NCI-H345 treated with DMSO at 0.1 percent for 48 hours (cell line): Measurements from ENCODE around the gene PROKR1.
"Not testable (repeated sequence)": the region's sequence is repeated elsewhere in the genome, so short reads cannot be mapped to it uniquely, and the experiment has no call there.

Experiments
- DNase-seq: peaks from one replicate; lab custom pipeline; 2025; ENCODE audit not compliant: unreplicated experiment; lab: John Stamatoyannopoulos, UW

Gene PROKR1

GRCh38 chr2:68643011-68643873 is at the start of gene PROKR1:
PROKR1 (plus strand) TSS chr2:68643579; CDS start chr2:68645822, 2,243 bp downstream.
- DNase-seq: no peak

DNA sequence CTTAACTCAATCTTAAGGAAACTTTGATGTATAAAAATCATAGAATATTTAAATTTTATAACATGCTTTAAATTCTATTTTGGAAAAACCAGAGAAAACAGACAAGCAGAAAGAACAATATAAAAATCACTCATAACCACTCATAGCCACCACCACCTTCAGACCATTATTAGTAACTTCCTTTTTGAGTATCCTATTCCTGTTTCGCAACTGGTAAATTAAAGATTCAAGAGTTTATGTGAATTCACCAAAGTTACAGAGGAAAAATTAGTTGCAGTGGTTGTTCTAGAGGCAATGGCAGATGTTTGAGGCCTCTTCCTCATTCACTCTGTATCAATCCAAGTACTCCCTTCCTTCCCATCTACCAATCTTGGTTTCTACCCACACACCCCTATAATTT is 49.3 kb upstream of the PROKR1 start:
- DNase-seq: no peak

GRCh38 chr2:68594674-68595492 is 48.5 kb upstream of the PROKR1 start:
- DNase-seq: no peak

DNA sequence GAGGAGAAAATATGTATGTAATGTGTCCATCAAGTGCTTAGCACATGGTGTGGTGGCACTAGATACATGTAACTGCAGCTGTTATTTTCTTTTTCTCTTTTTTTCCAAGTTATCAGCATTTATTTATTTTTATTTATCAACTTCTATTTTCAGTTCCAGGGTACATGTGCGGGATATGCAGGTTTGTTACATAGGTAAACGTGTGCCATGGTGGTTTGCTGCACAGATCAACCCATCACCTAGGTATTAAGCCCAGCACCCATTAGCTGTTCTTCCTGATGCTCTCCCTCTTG is 47.9 kb upstream of the PROKR1 start:
- not testable (repeated sequence) for DNase-seq

DNA sequence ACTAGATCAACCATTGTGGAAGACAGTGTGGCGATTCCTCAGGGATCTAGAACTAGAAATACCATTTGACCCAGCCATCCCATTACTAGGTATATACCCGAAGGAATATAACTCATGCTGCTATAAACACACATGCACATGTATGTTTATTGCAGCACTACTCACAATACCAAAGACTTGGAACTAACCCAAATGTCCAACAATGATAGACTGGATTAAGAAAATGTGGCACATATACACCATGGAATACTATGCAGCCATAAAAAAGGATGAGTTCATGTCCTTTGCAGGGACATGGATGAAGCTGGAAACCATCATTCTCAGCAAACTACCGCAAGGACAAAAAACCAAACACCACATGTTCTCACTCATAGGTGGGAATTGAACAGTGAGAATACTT is 42.9 kb upstream of the PROKR1 start:
- not testable (repeated sequence) for DNase-seq

DNA sequence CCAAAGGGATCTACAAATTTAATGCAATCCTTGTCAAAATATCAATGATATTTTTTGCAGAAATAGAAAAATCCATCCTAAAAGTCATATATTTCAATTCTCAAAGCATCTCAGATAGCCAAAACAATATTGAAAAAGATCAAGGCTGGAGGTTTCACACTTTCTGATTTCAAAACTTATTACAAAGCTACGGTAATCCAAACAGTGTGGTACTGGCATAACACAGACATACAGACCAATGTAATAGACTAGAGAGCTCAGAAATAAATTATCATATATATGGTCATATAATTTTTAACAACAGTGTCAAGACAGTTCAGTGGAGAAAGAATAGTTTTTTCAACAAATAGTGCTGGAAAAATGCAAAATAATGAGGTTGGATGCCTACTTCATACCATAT is 40.3 kb upstream of the PROKR1 start:
- no peak for DNase-seq

GRCh38 chr2:68604077-68604476 is 39.3 kb upstream of the PROKR1 start:
- DNase-seq: no peak

- DNase-seq: no peak
Observed at GRCh38 chr2:68605939-68606338, 37.4 kb upstream of the PROKR1 start.

DNA sequence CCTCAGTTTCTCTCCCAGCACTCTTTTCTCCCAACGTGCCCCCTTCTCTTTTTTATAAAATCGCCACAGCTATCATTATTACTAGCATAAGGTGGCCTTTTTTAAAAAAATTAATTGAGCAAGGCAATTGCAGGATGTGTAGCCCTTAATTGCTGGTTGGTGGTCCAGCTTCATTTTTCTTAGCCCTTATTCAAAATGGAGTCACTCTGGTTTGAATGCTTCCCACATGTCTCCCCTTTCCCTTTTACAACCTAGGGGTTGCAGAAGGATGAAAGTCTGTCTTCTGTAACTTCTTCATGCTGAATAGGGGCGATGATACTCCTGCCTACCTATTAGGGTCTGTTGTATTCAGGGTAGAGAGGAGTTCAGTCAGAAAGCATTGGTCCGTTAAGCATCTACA is 36.6 kb upstream of the PROKR1 start:
- DNase-seq: no peak

DNA sequence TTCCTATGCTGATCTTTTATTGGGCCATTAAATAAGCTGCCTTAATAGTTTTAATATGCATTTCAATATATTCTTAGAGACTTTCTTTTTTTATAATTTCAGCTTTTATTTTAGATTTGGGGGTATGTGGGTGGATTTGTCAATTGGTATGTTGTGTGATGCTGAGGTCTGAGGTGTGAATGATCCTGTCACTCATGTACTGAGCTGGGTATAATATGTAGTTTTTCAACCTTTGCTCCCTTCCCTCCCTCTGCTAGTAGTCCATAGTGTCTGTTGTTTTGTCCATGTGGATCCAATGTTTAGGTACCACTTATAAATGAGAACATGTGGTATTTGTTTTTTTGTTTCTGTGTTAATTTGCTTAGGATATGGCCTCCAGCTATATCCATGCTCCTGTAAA is 35.5 kb upstream of the PROKR1 start:
- DNase-seq: no peak

- no peak for DNase-seq
Observed at GRCh38 chr2:68612765-68613519, 30.4 kb upstream of the PROKR1 start.

DNA sequence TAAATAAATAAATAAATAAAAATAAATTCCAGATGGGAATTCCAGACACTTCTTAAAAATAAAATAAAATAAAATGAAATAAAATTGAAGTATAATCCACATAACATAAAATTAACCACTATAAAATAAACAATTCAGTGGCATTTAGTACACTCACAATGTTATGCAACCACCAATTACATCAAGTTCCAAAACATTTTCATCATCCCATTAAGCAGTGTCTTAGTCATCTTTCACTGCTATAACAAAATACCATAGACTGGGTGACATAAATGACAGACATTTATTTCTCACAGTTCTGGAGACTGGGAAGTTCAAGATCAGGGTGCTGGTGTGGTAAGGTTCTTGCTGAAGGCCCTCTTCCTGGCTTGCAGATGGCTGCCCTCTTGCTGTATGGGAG is 22.6 kb upstream of the PROKR1 start:
- no peak for DNase-seq

DNA sequence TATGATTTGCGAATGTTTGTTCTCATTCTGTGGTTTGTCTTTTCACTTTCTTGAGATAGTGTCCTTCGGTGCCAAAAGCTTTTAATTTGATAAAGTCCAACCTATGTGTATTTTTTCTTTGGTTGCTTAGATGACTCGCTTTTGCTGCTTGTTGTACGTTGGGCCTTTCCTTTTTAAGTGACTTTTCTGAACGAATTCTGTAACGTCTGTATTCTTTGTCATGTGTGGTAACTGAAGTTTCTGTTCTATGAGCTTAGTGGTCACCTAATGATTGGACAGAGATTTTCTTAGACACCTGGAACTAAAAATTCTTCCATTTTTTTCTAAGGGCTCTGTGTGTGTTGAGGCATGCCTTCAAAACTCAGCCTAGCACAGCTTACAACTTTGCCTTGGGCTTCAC is 19.6 kb upstream of the PROKR1 start:
- DNase-seq: no peak

DNA sequence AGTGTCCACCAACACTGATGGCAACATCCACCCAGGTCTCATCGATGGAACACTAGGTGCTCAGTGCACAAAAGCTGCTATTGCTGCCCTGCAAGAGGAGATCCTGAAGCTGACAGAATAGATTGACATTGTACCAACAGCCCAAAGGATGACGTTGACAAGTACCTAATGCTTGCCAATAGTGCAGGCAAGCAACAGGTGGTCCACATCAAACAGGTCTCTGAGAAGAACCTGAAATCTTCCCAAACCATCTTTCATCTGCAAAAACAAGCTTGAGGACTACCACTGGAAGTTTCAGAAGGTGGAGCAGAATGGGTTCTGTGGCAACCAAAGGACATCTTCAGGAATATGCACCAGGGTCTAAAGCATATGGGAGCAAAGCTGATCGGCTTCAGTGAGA is 15.8 kb upstream of the PROKR1 start:
- DNase-seq: no peak

DNA sequence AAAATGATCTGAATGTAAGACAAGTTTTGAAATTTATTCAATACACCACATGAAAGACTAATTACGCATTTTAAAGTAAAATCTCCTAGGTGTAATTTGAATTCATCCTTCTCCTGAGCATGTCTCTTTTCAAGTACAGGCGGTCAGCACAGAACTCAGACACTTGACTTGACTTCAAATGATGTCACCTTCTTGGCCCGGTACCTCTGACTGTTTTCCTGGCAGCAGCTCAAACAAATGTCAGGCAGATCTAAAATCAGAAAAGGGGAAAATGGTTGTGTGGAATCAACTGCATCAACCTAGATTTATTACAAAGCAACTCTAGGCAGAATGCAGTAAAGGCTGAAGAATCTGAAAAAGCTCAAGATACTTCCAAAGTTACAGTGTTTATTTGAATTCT is 11.4 kb upstream of the PROKR1 start:
- DNase-seq: no peak

DNA sequence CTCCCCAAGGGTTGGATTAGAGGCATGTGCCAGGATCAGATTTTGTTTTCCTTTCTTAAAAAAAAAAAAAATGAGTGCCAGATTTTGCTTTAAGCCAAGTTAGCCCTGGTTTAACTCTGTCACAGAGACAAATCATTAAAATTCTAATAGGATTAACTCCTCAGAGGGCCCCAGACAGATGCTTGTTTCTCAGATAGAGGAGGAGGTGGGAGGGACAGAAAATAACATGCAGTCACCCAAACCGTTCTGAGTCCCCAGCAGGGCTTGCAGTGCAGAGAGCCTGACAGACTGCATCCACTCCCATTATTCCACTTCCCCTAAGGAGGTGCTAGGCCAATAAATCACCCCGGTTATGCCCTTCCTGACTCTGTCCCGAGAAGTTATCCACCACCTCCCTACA is 6.3 kb upstream of the PROKR1 start:
- no peak for DNase-seq

DNA sequence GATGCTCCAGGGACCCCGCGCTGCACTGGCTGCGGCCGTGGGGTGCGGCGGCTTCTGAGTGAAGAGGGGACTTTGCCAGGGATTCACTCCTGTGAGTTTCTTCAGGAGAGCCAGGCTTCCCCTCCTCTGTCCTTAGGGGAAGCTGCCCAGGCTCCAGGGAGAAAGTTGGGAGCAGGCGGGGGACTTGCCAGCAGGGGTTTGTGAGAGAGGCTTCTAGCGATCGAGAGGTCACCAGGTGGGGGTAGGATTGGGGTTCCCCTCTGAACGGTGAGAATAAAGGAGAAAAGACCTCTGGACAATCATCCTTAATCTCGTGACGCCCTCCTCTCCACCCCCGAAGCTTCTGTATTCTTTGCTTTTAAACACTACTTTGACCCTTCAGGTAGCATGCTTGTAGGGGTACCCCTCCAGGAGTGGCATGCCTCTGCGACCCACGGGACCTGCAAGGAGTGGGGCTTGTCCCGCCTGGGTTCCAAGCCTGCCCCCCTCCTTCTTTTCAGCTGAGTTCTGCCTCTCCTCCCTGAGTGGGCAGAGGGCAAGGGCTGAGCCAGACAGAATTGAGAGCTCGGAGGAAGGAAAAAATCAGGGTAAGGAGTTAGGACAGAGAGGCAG is 601 bp downstream of the PROKR1 start:
- no peak for DNase-seq

GRCh38 chr2:68645523-68645922 is 2.1 kb downstream of the PROKR1 start:
- DNase-seq: no peak

GRCh38 chr2:68646303-68646702 is 2.9 kb downstream of the PROKR1 start:
- no peak for DNase-seq

DNA sequence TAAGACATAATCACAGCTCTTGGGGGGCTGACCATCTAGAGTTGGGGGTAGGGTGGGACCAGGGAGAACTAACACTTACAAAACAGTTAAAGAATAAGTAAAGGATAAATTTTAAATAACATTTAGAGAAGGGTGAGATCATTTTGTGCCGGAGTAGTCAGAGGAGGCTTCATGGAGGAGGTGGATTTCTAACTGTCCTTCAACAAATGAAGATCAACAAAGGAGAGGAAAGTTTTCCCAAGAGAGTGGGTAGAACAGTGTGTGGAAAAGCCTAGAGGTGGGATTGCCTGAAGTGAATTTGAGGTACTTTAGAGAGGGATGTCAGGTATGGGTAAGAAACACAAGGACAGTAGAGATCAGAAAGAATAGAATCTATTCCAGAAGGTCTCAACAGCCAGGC is 7.3 kb downstream of the PROKR1 start:
- DNase-seq: no peak

GRCh38 chr2:68653034-68653433 is 9.7 kb downstream of the PROKR1 start:
- no peak for DNase-seq
